DMS153 treated with DMSO at 0.1 percent for 48 hours (cell line): ENCODE data around the gene GPS2.

ENCODE experiments used
- DNase-seq: peaks from one replicate; lab custom pipeline; 2025; ENCODE audit not compliant: unreplicated experiment; lab: John Stamatoyannopoulos, UW

GPS2 gene

DNA sequence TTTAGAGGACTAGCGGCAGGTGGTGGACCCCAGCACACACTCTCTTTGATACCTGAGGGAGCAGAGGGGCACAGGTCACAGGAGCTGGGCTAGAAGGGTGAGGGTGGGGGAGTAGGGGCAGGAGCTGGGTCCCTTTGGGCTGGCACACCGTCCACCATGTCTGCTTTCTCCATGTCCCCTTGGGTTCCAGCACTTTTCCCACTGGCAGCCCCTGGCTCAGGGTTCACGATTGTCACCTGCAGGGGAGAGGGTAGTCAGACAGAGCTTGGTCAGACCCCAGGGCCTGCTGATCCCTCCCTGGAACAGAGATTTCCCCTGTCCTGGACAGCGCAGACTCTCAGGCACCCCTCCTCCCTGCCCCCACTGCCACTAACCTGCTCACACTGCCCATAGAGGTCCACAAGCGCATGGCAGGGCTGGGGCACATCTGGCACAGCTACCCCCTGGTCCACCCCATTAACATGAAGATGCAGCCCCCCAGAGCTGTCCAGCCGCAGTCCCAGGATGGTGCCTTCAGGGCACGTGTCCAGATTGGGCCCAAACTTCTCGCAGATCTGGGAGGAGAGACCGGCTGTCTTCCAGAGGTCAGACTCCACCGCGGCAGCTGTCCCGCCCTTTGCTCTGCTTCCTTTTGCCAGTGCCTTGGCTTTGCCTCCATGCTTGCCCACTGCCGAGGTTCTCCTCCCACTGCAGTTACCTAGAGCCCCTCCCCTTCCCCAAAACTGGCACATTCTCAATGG is 3.1 kb upstream of the GPS2 start:
- no peak for DNase-seq

DNA sequence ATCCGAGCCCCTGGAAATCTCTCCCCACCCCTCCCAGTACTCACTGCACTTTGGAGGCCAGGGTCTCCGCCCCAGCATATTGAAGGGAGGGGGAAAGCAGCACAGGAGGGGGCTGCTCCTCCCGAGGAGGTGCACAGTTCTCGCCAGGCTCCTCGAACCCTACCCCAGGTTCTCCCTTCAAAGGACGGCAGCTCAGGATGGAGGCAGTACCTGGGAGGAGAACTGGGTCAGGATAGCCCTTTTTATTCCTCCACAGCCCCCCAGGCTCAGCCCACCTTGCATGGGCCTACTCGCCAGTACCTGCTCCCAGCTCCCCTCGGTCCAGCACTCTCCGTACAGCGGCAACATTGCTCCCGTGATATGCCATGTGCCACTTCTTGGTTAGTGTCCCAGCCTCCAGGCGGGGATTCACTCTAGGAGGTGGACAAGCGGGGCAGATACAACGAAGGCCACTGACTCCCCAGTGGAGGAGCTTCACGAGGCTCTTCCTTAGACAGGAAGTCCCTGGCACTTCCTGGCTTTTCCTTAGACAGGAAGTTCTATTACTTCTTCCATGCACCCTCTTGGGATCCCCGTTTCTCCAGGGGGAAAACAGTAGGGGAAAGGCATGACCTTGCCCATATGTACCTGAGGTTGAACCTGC is 2.1 kb upstream of the GPS2 start:
- no peak for DNase-seq

DNA sequence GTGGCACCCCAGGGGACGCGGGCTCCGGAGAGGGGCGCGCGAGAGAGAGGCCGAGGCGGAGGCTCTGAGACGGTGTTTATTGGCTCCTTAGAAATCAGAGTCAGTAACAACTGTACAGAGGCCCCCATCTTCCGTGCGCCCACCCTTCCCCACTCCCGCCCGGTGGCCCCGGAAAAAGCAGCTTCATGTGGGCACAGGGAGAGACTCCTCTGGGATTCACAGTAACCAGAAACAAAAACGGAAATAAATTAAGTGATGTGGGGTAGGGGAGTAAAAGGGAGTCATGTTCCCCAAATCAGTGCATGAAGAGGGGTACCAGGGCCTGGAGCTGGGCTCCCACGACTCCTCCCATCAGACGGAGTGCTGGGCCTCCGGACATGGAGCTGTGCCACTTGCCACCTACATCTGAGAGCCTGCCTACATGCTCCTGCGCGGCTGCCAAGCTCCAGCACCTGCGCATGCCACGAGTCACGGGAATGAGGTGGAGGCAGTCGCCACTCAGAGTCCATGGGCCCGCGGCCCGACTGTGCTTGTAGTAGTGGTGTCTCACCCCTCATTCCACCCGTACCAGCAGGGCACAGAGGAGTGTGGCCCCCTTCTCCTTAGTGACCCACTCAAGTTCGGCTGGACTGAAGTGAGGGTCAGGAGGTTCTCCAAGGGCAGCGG is 543 bp upstream of the GPS2 start:
- DNase-seq, result no peak

DNA sequence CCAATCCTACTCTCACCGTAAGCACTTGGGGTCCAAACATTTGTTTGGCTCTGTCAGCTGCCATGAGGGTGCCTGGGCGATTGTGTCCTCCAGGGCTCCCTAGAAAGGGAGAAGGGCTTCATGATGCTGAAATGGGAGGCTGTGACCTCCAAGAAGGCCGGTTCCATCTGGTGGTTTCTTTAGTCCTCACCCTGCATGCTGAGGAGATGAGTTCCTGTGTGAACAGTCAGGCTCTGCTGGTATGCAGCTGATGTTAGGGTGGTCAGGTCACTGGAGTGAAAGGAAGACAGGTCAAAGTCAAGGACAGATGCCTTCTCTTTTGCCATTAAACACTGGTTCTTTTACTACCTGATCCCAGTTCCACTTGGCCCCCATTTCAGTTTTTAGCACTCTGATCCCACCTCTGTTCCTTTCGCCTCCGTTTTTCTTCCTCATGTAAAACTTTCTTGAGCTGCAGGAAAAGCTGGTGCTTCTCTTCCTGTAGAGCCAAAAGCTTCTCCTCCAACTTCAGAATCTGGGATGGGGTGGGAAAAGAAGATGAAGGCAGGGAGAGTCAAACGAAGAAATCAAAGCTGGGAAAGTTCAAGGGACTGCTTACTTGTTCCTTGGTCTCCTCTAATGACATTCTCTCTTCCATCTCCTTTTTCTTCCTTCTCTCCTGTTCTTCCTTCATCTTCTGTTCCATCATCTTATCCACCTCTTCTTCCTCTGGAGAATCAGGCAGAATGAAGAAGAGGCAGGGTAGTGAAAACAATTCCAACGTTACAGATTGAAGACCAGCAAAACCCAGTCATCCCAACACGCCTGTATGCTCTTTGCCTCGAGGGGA is 1.1 kb downstream of the GPS2 start:
- DNase-seq, result no peak

DNA sequence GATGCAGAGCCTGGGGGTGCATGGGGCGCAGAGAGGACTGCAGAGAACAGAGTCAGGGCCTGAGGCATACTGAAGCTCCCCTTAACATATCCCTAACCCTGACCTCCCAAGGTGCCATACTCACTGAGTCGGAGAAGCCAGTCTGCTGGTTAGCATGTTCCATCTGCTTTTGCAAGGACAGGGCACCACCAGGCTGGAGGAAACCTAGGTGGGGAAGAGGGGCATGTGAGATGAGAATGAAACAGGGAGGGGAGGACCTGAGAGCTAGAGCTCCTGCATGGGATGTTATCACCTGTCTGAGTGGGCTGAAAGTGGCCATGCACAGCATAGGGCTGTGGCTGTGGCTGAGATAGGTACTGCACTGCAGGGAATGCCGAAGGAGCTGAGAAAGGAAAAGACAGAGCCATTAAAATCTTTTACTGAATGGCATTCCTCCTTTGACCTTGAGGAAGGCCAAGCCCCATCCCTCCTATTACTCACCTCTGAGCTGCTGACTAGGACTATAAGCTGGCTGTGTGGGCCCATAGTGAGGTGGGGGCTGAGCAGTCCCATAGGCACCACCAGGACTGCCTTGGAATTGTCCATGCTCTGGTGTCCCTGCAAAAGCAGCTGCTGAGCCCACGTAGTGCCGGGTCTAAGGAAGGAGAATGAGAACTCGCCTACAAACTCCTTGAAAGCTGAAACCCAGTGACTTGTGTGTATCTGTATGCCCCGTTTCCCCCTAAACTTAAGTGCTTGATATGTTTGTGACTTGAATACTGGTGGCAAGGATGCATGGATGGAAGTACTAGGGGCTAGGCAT is 1.9 kb downstream of the GPS2 start:
- DNase-seq, result no peak

DNA sequence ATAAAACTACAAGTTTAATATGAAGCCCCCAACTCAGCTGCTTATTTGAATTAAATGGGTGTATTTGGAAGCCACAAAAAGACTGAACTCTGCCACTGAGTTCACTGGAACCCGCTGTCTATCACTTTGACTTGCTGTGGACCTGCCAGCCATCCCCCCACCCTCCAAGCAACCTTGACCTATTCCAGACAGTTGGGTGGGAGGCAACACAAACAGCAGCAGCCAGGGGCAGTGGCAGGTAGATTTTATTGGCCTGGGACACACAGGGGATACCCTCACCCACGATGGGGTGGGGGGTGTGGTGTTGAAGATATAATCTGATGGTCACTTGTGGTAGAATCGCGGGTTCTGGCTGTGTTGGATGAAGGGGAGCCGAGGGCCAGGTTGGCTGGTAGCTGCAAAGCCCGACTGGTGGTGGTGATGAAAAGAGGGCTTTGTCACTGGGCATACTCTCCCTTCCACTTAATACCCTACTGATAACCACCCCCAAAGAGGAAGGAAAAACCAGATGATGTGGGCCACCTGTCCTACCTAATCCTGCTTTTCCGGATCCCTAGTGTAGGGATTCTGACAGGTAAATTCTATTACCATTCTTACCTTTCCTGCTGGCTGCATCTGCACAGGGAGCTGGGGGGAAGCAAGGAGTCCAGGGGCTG is 2.6 kb downstream of the GPS2 start:
- DNase-seq, result no peak

DNA sequence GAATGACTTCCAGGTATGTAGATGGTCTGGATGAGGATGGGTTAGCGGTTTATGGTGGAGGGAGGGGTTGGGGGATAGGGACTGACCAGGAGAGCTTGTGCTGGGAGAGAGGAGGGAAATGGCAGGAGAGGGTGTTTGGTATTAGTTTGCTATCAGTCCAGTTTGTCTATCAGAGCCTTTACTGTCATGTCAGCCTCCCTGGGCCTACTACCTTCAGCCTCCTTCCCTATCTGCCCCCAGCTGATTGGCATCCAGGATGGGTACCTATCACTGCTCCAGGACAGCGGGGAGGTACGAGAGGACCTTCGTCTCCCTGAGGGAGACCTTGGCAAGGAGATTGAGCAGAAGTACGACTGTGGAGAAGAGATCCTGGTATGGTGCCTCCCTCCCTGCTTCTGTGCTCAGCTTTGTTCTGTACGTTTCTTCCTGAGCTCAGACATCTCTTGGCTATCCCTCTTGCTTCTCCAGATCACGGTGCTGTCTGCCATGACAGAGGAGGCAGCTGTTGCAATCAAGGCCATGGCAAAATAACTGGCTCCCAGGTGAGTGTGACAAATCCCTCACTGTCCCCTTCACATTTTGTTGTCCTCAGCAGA is 4.0 kb downstream of the GPS2 start:
- no peak for DNase-seq

DNA sequence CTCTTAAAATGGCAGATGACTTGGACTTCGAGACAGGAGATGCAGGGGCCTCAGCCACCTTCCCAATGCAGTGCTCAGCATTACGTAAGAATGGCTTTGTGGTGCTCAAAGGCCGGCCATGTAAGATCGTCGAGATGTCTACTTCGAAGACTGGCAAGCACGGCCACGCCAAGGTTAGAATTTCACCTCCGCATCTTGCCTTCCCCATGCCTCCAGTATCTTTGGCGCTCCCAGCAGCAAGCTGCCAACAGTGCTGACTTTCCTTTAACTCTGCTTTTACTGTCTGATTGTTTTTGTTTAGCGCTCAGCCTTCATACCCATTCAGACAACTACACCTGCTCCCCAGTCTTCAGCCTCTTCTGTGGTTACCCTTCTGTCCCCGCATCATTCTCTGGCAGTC is 5.5 kb downstream of the GPS2 start:
- no peak for DNase-seq

DNA sequence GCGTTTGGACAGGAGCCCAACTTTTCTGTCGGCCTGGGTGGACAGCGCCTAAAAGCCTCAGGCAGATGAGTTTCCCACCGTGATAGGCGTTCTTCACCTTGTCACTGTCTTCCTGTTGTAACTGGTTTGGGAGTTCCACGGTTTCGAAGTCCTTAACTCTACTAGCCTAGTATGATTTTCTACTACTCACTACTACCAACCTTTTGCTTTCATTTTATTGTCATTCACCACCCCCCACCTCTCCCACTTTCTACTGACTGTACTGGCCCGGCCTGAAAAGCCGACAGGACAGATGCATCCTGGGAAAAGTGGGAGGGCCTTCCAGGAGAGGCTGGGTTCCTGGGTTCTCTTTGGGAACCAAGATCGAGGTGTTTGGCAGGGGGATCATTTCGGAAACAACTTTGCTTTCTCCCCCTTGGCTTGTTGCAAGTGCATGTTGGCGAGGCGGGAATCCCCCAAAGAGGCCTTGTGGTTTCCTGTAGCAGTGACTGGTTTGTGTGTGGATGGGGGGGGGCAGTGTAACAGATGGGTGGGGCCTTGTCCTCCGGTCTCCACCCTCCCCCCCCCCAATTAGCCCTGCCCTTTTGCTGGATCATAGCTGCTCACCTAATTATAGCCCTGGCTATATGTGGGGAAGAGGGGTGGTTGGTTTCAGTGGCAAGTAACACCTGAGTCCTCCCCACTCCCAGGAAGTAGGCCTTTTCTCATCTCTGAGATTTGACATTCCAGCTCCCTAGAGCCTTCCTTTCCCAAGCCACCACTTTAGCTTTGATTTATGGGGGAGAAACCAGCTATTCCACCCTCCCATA is 6.3 kb downstream of the GPS2 start:
- DNase-seq, result peak; percentile 14

DNA sequence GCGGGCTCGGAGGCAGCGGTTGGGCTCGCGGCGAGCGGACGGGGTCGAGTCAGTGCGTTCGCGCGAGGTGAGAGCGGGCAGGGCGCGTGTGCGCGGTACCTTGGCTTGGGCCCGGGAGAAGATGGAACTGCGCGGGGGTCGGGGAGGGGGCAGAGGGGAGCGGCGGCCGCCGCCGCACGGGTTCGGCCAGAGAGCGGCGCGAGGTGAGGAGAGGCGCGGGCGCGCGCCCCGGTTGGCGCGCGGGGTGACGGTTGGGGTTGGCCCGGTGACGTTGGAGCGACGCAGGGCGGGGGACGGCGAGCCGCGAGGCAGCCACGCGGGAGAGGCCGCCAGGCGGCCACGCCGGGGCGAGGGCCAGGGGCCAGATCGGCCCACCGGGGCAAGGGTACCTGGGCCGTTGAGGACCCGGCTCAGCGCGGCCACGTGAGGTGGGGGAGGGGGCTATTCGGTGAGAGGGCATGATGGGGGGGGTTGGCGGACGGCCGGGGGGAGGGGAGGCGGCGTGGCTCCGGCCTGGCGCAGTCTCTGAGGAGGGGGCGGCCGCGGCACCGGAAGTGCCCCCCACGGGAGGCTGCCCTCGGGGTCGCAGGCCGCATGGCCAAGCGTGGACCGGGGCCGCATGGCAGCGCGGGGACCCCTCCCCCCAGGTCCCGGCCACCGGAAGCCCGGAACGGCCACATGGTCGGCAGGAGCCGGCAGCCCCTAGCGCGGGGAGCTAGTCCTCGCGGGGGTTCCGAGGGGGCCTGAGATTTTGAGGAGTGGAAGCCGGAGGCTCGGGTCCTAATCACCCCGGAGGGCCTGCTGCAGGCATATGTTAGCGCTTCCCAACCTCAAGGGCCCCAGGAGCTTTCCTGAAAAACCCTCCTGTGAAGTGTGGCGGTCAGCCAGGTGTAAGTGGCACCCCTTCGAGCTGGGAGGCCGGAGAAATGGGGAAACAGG is 7.2 kb downstream of the GPS2 start:
- DNase-seq, result no peak

DNA sequence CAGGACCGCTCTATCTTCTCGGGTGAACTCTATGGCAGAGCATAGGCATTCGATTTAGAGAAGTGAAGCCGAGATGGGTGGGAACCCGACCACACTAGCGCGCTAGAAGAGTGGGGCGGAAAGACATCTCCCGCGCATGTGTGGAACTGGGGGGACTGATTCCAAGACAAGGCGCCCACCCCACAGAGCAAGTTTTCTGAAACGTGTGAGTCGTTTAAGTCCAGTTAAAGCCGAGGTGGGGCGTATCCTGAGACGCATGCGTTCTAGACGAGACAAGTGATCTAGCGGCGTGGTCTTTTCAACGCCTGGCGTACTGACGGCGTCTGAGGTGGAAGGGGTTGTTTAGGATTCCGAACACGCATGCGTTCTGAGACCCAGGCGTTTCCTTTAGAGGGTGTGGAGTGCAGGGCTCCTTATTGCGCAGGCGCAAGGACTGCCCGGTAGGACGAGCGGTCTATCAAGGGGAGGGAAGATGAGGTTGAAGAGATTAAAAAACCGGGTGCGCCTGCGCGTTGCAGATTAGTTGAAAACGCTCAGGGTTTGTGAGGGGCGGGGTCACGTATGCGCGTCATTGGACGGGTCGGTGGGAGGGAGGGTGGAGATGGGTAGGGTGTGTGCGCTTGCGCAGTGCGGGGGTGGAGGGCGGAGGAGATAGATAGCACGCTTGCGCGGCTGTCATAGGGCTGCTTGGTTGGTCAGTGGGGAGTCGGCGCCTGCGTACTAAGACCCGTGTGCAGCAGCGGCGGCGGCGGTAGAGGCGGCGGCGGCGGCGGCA is 8.1 kb downstream of the GPS2 start, which contains the start of gene EIF5A:
TSS of gene EIF5A (plus strand) at position 718 of the 775 bp plus-strand sequence. CDS start 2,008 bp downstream, outside the sequence.
- peak; percentile 78 for DNase-seq

DNA sequence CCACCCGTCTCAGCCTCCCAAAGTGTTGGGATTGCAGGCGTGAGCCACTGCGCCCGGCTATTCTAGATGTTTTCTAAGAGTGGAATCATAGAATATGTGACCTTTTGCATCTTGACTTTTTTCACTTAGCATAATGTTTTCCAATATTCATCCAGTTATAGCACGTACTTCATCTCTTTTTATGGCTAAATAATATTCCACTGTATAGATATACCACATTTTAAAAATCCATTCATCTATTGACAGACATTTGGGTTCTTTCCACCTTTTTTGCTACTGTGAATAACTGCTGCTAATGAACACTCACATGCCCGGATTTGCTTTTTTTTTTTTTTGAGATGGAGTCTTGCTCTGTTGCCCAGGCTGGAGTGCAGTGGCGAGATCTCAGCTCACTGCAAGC is 11.0 kb downstream of the GPS2 start:
- DNase-seq, result no peak

DNA sequence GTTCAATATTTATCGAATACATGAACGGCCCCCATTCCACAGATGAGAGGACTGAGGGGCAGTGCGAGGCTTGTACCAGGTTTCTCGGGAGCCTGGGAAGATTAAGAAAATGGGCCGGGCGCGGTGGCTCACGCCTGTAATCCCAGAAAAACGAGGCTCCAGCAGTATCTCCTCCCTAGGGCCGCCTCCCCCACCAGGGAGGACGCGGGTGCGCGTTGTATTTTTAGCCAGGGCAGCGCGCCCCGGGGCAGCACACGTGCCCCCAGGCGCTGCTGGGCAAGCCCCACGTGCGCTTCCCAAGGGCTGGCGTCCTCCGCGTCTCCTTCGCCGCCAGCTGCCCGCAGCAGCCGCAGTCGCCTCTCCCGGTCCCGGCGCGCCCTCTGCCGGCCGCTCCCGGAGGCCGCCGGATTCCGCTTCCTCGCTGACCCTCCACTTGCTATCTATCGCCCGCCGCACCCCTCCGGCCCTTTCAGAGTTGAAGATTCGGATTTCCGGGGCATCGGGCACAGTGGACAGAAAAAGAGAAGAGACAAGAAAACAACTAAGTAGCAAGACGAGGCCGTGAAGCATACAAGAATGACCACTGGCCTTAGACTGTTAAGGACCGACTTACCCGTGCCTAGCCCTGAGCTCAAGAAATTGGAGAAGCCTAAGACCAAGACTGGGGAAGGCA is 18.8 kb downstream of the GPS2 start:
- peak; percentile 2 for DNase-seq

DNA sequence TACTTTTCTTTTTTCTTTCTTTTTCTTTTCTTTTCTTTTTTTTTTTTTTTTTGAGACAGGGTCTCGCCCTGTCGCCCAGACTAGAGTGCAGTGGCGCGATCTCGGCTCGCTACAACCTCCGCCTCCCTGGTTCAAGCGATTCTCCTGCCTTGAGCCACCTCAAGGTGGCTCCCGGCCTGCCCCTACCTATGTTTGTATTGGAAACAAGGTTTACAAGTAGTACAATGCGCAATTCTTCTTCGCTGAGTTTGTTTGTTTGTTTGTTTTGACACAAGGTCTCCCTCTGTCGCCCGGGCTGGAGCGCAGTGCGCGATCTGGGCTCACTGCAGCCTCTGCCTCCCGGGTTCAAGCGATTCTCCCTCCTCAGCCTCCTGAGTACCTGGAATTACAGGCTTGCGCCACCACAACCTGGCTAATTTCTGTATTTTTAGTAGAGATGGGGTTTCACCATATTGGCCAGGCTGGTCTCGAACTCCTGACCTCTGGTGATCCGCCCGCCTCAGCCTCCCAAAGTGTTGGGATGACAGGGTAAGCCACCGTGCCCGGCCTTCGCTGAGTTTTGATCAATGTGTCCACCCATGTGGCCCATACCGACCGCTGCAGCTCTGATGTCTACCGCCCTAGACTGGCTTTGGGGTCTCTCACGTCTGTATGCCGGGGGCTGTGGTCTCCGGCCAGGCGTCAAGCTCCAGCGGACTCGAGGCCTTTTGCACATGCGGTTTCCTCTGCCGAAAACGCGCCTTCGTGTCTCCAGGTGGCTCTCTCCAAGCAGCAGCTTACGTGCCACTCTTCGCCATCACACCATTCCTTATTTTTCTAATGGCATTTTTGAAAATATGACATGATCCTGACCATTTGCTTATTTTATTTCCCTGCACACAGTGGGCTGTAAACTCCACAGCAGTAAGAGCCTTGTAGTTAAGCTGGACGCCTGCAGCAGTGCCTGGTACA is 19.7 kb downstream of the GPS2 start:
- no peak for DNase-seq

DNA sequence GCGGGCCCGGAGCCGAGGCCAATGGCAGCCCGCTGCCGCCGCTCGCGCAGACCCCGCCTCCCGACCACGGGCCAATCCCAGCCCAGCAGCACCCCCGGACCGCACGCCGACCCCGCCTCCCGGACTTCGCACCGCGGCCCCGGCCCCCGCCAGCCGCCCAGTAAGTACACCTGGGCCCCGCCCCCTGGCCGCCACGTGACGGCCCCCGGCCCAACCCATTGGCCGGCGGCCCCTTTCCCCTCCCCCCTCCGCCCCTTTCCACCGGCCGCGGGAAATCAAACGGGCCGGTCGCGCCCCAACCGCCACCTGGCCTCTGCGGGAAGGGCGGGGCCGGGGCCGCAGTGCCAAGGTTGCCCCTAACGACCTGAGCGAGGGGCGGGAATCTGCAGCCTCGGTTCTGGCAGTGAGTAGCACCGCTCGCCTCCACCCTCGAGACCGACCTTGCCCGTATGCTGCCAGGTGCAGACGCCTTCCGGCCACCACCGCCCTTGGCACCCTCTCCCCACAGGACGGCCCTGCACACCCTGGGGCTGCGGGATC is 20.5 kb downstream of the GPS2 start, which contains the start of gene YBX2:
TSS of gene YBX2 (minus strand) at position 26 of the 540 bp plus-strand sequence. CDS start 139 bp downstream, outside the sequence.
- peak; percentile 76 for DNase-seq
